ENCODE results near the gene ELF1.
"Not testable (repeated sequence)": the region's sequence is repeated elsewhere in the genome, so short reads cannot be mapped to it uniquely, and the experiment has no call there.

The ELF1 gene

GRCh38 chr13:41049480-41050440, 30.6 kb upstream of the ELF1 start:
- Histone ChIP-seq H3K4me2 (ENCODE audit: low read depth, low read length, poor library complexity, severe bottlenecking) (no peak overlapping the region), H2AFZ (ENCODE audit: low read depth, low read length, severe bottlenecking) (no peak overlapping the region), H3K4me3 (ENCODE audit: insufficient read depth, low read length, poor library complexity, severe bottlenecking) (no peak overlapping the region), H3K9me3 (ENCODE audit: insufficient read depth, low read length) (peaks cover 5% of the 10 kb centered on the region; the same call in 1 of the 2 replicates), H3K27ac (ENCODE audit: low read depth, low read length) (no peak overlapping the region), H3K36me3 (ENCODE audit: low read length) (peaks cover 12% of the 10 kb centered on the region), H3K9me2 (replicated peaks; ENCODE audit: insufficient read depth, low read length) (no peaks in the 10 kb centered on the region), H3K79me2 (ENCODE audit: insufficient read depth, low read length) (peaks cover 69% of the 10 kb centered on the region), H3F3A (ENCODE audit: insufficient read depth) (peaks cover 5% of the 10 kb centered on the region), H4K20me1 (ENCODE audit: low read depth, low read length) (no peaks in the 10 kb centered on the region), H3K27me3 (ENCODE audit: low read length) (no peaks in the 10 kb centered on the region), H3K9ac (ENCODE audit: low read length) (no peak overlapping the region)
- TF ChIP-seq, protein P1, sequence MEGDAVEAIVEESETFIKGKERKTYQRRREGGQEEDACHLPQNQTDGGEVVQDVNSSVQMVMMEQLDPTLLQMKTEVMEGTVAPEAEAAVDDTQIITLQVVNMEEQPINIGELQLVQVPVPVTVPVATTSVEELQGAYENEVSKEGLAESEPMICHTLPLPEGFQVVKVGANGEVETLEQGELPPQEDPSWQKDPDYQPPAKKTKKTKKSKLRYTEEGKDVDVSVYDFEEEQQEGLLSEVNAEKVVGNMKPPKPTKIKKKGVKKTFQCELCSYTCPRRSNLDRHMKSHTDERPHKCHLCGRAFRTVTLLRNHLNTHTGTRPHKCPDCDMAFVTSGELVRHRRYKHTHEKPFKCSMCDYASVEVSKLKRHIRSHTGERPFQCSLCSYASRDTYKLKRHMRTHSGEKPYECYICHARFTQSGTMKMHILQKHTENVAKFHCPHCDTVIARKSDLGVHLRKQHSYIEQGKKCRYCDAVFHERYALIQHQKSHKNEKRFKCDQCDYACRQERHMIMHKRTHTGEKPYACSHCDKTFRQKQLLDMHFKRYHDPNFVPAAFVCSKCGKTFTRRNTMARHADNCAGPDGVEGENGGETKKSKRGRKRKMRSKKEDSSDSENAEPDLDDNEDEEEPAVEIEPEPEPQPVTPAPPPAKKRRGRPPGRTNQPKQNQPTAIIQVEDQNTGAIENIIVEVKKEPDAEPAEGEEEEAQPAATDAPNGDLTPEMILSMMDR (IDR thresholded peaks at IDR 0.05; ENCODE audit: insufficient read depth, low read length, poor library complexity, severe bottlenecking) = no peak
- no peak for TF ChIP-seq EZH2phosphoT487 (conservative IDR thresholded peaks at IDR 0.05; ENCODE audit: low read length)

- peaks cover 58% of the 10 kb centered on the region for H3K79me2 ChIP-seq (ENCODE audit: insufficient read depth, low read length)
- no peaks in the 10 kb centered on the region for H3K9me2 ChIP-seq (replicated peaks; ENCODE audit: insufficient read depth, low read length)
- no peak overlapping the region for H3K9ac ChIP-seq (ENCODE audit: low read length)
- no peak overlapping the region for H3K27ac ChIP-seq (ENCODE audit: low read depth, low read length)
- no peaks in the 10 kb centered on the region for H3K27me3 ChIP-seq (ENCODE audit: low read length)
- no peak overlapping the region for H2AFZ ChIP-seq (ENCODE audit: low read depth, low read length, severe bottlenecking)
- TF ChIP-seq, protein P1 (IDR thresholded peaks at IDR 0.05; ENCODE audit: insufficient read depth, low read length, poor library complexity, severe bottlenecking) = no peak
- no peak for TF ChIP-seq EZH2phosphoT487 (conservative IDR thresholded peaks at IDR 0.05; ENCODE audit: low read length)
- H3K4me2 ChIP-seq (ENCODE audit: low read depth, low read length, poor library complexity, severe bottlenecking) = no peak overlapping the region
- H3K9me3 ChIP-seq (ENCODE audit: insufficient read depth, low read length) = peaks cover 5% of the 10 kb centered on the region; the same call in 1 of the 2 replicates
- H4K20me1 ChIP-seq (ENCODE audit: low read depth, low read length) = no peaks in the 10 kb centered on the region
- peaks cover 12% of the 10 kb centered on the region for H3K36me3 ChIP-seq (ENCODE audit: low read length)
- no peaks in the 10 kb centered on the region for H3F3A ChIP-seq (ENCODE audit: insufficient read depth)
- no peak overlapping the region for H3K4me3 ChIP-seq (ENCODE audit: insufficient read depth, low read length, poor library complexity, severe bottlenecking)
Measured at GRCh38 chr13:41048640-41049039, 29.5 kb upstream of the ELF1 start.

GRCh38 chr13:41042419-41042818, 23.3 kb upstream of the ELF1 start:
- not testable (repeated sequence) for H3K9ac ChIP-seq (ENCODE audit: low read length); H3K9me3 ChIP-seq (ENCODE audit: insufficient read depth, low read length); H3K27ac ChIP-seq (ENCODE audit: low read depth, low read length); H2AFZ ChIP-seq (ENCODE audit: low read depth, low read length, severe bottlenecking); H3K9me2 ChIP-seq (replicated peaks; ENCODE audit: insufficient read depth, low read length); H3F3A ChIP-seq (ENCODE audit: insufficient read depth); H3K36me3 ChIP-seq (ENCODE audit: low read length); H3K4me2 ChIP-seq (ENCODE audit: low read depth, low read length, poor library complexity, severe bottlenecking); H4K20me1 ChIP-seq (ENCODE audit: low read depth, low read length); H3K4me3 ChIP-seq (ENCODE audit: insufficient read depth, low read length, poor library complexity, severe bottlenecking); H3K27me3 ChIP-seq (ENCODE audit: low read length)
- peaks cover 46% of the 10 kb centered on the region for H3K79me2 ChIP-seq (ENCODE audit: insufficient read depth, low read length)

Data from SU-DHL-6 (cell line).